ENCODE results near the gene ITCH.
"Not testable (repeated sequence)": the region's sequence is repeated elsewhere in the genome, so short reads cannot be mapped to it uniquely, and the experiment has no call there.

ITCH gene

GRCh38 chr20:34514897-34515483, 151.9 kb downstream of the ITCH start:
- no peak for DNase-seq

- peak; percentile 86 for DNase-seq
These were observed 152.6 kb downstream of the ITCH start for GRCh38 chr20:34515484-34516246.

- DNase-seq = peak; percentile 99
These were observed 153.4 kb downstream of the ITCH start, which contains the start of gene DYNLRB1 for GRCh38 chr20:34516247-34517113. Gene DYNLRB1 (plus strand): TSS chr20:34516422. CDS start chr20:34516459, 37 bp downstream.

GRCh38 chr20:34517114-34517505, 154.0 kb downstream of the ITCH start:
- DNase-seq = no peak

GRCh38 chr20:34518863-34519262, 155.8 kb downstream of the ITCH start:
- not testable (repeated sequence) for DNase-seq

GRCh38 chr20:34519841-34520240, 156.8 kb downstream of the ITCH start:
- not testable (repeated sequence) for DNase-seq

- peak; percentile 22 for DNase-seq
These were observed 160.1 kb downstream of the ITCH start for GRCh38 chr20:34522969-34523871.

GRCh38 chr20:34524426-34524825, 161.4 kb downstream of the ITCH start:
- no peak for DNase-seq

GRCh38 chr20:34525342-34525708, 162.3 kb downstream of the ITCH start:
- DNase-seq = no peak

- DNase-seq = peak; percentile 21
These were observed 162.8 kb downstream of the ITCH start for GRCh38 chr20:34525709-34526416.

- no peak for DNase-seq
These were observed 163.4 kb downstream of the ITCH start for GRCh38 chr20:34526466-34526865.

- no peak for DNase-seq
These were observed 163.9 kb downstream of the ITCH start for GRCh38 chr20:34527016-34527415.

GRCh38 chr20:34528921-34529297, 165.8 kb downstream of the ITCH start:
- no peak for DNase-seq

- DNase-seq = no peak
These were observed 166.7 kb downstream of the ITCH start for GRCh38 chr20:34529742-34530141.

GRCh38 chr20:34530342-34530741, 167.3 kb downstream of the ITCH start:
- DNase-seq = no peak

GRCh38 chr20:34531608-34532265, 168.7 kb downstream of the ITCH start:
- DNase-seq = no peak

- DNase-seq = no peak
These were observed 169.2 kb downstream of the ITCH start for GRCh38 chr20:34532320-34532719.

- DNase-seq = no peak
These were observed 169.7 kb downstream of the ITCH start for GRCh38 chr20:34532756-34533155.

- DNase-seq = no peak
These were observed 171.5 kb downstream of the ITCH start for GRCh38 chr20:34534391-34535165.

GRCh38 chr20:34535301-34535840, 172.3 kb downstream of the ITCH start:
- DNase-seq = no peak
